Activated CD8-positive, alpha-beta memory T cell treated with anti-CD3 and anti-CD28 coated beads for 1 hour (primary cell): ENCODE data around the gene EPHA1.
"Not testable (repeated sequence)": the region's sequence is repeated elsewhere in the genome, so short reads cannot be mapped to it uniquely, and the experiment has no call there.

Experiments used
- DNase-seq, 2 donors: peaks; one replicate each; pipeline ENCODE4 v3.0.0-alpha.2; 2020; ENCODE audit warnings: low read depth in 1 of 2; ENCODE audit errors: extremely low read depth in 1 of 2

Gene EPHA1

DNA sequence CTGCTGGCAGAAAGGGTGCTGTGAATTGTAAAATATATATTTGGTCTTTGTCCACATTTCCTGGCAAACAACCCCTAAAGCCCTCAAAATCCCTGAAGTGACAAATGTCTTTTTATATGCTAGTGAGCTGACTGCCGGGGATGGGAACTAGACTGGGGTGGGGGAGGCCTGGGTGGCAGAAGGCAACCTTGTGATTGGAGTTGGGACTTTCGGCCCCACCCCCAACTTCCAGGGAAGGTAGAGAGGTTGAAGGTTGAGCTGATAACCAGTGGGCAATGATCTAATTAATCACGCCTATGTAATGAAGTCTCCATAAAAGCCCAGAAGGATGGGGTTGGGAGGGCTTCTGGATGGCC, 2.7 kb downstream of the EPHA1 start:
- no peak for DNase-seq

DNA sequence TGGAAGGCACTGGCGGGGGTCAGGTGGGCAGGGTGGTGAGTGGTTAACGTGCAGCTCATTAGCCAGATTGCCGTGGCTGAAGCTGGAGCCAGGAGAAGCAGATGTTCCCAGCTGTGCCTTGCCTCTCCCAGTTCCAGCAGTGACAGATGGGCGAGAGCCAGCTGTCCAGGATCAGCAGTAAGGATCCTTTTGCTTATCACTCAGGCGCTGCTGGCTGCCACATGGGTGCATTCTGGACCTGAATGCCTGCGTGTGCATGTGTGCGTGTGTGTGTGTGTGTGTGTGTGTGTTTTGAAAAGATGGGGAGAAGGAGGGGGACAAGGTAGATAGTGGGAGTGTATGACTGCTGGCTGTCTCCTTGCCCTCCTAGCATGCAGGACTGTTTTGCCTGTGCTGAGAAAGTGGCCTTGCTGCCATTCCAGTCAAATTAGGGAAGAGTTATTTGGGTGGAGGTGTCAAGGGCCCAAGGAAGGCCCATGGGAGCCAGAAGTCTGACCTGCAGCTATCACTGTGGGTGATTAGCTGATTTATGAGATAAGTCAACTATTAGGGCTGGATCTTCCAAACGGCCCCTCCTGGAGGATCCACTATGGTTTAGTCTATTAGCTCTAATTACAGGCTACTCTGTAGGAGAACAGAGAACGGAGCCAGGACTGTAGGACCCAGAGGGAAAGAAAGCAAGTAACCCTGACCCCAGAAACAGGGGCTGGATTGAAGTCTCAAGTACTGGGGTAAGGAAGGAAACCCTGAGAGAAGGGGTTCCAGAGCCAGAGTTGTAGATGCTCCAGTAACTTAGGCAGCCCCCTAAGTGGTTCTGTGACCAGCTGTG, 3.3 kb downstream of the EPHA1 start:
- DNase-seq: no peak

DNA sequence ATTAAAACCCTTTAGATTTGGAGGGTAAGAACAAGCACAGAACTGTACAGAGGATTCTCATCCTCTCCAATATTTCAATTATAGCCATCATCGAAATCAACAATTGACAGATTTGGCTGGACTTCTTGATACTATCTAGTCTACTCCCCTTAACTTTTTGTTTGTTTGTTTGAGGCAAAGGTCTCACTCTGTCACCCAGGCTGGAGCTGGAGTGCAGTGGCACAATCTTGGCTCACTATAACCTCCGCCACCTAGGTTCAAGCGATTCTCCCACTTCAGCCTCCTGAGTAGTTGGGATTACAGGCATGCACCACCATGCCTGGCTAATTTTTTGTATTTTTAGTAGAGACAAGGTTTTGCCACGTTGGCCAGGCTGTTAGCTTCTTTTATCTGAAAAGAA, 6.4 kb downstream of the EPHA1 start:
- not testable (repeated sequence) for DNase-seq

DNA sequence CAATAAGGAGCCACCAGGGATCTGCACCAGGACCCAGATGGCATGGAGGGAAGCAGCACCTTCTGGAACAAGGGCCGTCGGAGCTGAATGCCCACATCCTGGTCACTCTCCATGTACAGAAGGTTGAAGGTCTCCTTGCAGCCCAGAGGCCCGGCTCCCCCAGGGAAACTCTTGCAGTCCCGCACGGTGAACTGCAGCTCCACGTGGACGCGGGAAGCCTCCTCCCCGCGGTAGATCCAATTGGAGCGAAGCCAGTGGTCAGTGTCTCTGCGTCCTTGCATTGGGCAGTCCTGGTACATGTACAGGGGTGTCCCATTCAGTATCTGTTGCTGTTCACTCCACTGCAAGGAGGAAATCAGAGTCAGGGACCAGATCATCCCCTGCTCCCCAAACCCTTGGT, 7.4 kb downstream of the EPHA1 start:
- no peak for DNase-seq

DNA sequence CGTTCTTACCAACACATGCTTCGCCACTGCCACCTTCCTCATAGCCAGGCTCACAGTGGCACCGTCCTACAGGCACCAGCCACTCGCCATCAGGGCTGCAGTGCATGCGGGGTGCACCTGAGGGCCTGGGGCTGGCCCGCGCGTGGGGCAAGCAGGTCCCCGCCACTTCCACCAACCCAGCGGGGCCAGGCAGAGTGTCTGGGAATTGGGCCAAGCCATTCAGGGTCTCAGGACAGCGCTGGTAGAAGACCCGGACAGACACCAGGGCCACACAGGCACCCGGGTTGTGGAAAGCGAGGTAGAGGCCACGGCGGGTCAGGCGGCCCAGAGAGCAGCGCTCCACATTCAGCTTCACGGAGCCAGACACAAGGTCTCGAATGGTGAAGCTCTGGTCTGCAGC, 9.0 kb downstream of the EPHA1 start:
- DNase-seq: no peak

DNA sequence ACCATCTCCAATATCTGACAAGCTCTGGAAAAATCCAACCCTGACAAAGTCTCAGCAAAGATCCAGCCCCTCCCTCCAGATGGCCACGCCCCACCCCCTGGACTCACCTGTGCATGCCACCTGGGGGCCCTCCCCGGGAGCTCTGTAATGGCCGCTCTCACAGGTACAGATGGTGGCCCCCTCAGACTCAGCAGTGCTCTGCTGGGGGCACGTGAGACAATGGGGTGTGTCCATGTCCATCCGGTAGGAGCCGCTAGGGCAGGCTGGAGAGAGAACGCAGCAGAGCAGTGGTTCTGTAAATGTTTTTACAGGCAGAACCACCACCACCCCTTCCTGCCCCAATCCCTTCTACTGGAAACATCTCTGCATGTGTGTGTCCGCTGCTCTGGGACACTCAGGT, 9.5 kb downstream of the EPHA1 start:
- no peak for DNase-seq

DNA sequence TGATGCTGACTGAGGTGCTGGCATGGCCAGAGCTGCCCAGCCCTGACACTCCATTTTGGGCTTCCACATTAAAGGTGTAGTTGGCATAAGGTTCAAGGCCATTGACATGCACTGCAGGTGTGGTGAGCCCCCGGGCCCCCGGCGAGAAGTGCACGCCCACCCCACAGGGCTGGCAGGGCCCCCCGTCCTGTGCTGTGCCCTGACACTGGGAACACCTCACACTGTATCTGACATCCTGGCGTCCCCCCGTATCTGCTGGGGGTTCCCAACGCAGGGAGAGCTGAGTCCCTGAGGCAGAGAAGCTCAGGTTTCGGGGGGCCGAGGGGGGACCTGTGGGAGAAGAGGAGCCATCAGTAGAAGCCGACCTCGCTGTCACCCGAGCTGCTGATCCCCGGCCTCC, 10.0 kb downstream of the EPHA1 start:
- no peak for DNase-seq

DNA sequence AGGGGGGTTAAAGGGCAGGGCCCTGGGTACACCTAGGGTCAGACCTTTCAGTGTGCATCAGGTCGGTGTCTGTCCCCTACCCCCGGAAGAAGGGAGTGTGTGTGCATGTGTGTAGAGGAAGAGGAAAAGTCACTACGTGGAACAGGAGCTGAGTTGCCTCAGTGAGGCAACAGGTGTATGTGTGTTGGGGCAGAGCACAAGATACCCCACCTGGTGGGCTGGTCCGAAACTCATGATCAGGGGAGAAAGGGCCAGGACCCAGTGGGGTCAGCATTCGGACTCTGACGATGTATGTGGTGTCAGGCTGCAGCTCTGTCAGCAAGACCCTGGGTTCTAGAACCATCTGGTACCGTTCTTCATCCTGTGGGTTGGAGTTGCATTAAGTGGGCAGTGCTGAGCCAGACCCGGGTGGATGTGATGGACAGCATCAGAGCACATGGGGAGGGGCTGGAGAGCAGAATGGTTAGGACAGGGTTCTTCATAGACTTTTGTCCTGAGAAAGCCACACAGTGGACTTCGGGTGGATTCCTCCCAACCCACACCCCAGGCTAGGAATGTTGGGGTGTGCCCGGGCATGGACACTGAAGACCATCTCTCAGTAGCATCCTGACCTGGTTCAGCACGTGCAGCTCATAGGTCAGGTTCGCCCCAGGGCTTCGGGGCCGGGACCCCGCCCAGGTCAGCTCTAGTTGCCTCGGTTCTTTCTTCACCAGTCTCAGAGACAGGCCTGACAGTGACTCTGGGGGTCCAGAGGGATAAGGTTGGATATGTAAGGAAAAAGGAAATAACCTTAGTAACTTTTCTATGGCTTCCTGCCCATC, 10.7 kb downstream of the EPHA1 start:
- no peak for DNase-seq

DNA sequence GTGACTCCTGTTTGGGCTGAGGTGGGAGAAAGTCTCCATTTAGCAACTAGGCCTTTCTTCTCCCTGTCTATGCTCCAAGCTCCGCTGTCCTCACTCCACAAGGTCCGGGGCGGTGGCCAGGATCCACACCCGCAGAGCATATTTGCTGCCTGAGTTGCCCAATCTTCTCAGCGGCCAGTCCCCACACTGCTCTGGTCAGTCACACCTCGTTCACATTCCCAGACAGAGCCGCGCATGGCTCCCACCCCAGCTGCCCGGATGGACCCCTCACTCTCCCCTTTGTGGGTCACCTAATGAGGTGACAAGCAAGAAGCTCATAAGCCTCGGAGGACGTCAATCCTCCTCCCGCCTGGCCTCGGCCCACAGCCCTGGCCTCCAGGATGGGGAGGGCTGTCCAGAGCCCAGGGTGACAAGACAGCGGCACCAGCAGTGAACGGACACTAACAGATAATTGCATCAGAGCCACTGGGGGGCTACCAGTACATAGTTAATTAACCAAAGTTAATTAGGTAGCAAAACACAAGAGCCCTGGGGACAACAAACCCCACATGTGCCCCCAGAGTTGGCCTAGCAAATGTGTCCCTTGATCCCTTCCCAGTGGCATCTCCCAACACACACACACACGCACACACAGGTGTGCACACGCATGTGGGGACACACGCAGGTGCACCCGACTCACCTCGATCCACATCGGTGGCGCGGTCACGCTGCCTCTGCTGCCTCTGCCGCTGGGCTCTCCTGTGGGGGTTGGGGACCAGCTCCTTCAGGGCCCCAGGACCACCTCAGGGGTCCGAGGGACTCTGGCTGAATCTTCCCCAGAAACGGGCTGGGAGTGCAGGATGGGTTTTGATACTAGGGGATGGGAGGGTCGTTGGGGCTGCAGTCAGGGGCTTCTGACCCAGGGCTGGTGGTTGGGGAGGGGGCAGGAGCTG, 11.8 kb downstream of the EPHA1 start:
- DNase-seq: no peak

DNA sequence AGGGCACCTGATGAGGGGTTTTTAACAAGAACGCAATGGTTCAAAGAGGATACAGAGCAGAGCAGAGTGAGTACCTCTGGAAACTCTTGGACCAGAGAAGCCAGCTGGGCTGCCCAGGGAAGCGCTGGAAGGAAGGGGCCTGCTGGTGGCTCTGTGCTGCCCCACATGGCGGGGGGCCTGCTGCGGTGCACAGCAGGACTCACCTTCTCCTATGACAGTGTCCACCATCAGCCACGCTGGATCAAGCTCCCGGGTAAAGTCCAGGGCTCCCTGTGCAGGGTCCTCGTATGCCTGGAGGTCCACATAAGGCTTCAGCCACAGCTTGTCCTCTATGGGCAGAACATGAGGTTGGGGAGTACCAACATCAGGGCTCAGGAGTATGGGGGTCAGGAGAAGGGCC, 12.5 kb downstream of the EPHA1 start:
- DNase-seq: no peak

DNA sequence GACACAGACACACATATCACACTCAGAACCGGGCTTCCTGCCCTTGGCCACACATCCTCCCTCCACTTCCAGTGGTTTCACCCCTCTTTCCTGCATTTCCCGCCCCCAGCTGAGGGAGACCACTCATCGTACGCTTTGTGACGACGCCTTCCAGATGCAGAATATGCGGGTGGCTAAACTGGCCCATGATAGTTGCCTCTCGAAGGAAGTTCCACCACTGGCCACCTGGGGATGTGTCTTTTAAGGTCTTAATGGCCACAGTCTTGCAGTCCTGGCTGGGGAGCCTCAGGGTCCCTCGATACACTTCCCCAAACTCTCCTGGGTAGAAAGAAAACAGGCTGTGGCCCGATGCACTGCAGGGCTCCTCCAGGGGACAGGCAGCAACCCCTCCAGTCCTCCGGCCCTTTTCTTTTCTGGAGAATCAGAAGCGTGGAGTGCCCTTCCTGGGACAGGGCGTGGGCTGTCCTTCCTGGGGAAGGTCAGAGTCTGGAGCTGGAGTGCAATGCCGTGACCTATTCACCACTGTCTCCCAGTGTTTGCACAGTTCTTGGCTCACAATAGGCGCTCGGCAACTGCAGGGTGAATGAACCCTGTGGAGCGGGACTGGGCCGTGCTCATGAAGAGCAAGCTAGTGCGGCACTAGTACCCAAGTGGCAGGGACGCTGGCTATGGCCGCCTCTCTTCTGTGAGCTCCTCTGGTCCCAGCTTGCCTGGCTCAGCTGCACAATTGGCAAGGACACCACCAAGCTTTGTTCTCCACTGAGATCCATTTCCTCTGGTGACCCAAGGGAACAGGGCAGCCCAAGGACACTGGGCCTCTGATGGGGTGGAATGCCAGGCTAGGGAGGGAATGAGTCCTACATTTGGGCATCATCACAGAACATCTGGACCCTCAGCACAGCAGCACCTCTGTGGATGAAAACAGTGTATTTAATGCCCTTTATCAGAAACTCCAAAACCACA, 13.2 kb downstream of the EPHA1 start:
- no peak for DNase-seq

DNA sequence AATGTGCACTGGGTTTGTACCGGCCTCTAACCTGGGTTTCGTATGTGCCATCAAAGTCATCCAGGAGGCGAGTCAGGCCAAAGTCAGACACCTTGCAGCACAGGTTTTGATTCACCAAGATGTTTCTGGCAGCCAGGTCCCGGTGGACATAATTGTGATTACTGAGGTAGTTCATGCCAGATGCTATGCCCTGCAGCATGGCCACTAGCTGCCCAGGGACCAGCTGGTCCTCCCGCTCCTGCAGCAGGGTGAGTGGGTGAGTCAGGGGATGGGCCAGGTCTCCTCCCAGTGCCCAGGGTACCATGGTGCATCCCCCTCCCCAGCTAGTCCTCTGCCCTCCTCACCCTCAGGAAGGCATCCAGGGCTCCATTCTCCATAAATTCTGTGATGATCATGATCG, 13.9 kb downstream of the EPHA1 start:
- DNase-seq: no peak

DNA sequence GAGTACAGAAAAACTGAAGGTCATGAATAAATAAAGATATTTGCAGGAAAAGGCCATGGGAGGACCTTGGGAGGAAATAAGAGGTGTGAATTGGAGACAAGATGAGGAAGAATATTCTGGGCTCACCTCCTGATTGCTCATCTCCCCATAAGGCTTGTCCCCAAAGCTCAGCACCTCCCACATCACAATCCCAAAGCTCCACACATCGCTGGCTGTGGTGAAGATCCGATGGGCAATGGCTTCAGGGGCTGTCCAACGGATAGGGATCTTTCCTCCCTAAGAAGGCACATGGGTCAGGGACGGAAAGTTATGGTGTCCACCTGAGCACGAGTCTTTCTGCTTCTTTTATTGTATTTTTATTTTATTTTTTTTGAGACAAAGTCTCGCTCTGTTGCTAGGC, 14.6 kb downstream of the EPHA1 start:
- DNase-seq: no peak

DNA sequence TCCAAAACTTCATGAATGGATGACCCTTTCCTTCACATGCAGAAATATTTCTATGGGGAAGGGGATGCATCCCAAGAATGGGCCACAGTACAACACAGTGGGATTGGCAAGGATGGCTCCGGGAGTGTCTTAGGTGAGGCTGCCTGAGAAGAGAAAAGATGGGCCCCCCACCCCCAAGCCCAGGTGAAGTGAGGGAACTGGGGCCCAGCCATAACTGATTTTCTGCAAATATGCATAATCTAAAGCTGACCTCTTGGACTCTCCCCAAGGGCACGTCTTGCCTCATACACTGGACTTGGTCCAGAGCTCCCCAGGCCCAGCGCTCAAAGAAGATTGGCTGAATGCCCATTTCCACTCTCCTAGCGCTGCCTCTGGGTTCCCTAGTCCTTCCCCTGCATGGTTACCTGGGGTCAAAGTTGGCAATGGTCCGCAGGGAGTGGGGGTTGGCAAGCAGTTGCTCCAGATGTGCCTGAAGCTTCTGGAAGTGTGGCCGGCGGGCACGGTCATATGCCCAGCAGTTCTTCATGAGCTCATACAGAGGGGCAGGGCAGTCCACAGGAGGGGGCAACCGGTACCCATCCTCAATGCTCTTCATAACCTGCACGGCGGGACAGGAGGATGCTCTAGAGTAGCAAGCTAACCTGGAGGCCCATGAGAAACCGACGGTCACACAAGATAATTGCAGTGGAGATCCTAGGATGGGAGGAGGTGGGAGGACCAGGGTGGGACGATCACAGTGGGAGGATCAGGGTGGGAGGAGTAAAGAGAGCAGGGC, 15.2 kb downstream of the EPHA1 start:
- DNase-seq: no peak

DNA sequence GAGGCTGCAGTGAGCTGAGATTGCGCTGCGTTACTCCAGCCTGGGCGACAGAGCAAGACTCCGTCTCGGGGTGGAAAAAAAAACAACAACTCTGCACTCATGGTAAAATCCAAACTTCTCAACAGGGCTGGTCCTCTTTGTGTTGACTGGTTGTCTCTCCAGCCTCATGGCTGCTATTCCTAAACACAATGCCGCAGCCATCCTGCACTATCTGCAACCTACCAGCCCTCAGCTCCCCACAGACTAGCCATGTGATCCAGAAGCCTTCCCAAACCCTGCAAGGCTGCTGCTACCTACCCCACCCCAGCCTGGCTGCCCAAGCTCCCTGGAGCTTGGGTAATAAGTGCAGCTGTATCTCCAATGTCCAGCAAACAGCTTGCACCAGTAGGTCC, 15.8 kb downstream of the EPHA1 start:
- no peak for DNase-seq

DNA sequence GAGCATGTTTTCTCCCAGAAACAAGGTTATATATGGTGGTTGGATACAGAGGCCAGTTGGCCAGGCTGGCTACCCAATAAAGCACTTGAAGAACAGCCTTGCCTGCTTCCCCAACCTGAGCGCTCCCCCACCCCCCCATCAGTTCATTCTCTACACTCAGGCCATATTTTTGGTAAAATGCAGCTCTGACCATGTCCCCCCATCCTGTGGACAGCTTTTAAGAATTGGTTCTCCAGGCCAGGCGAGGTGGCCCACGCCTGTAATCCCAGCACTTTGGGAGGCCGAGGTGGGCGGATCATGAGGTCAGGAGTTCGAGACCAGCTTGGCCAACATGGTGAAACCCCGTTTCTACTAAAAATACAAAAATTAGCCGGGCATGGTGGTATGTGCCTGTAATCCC, 16.2 kb downstream of the EPHA1 start:
- not testable (repeated sequence) for DNase-seq

DNA sequence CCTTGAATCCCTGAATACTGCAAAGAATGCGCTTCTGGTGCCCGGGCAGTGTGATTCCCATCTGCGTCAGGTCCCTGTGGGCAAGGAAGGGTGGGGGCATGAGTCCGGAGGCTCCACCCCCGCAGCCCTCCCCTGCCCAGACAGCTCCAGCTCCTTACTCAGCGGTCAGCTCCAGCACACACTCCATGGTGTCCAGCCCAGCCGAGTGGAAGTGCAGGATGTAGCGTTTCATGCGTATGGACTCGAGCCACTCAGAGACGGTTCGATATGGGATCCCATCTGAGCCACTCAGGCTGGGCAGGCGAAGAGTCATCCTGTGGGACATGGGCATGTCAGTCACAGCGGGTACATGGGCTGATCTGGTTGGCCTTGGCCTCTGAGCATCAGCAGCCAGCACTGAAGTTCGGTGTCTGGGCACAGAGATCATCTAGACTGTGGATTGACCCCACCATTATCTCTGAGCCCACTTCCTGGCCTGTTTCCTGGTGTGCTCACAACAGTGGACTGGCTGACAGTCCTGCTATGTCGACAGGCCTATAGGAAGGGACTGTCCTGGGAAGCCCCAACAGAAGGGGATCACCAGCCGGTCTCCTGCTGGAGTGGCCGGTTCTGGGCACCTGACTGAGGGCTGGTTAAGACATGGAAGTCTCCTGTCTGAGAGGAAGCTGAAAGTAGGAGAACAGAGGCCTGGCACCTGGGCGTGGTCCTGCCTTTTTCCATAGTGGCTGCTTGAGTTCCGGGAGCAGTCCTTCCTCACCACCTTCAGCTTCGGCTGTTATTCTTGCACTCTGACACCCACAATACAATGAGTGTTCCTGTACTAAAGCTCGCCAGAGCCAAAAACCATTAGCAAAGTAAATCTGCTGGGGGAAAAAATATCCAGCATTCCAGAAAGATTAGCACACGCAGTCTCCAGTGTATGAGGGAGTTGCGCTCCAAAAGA, 16.9 kb downstream of the EPHA1 start:
- no peak for DNase-seq

DNA sequence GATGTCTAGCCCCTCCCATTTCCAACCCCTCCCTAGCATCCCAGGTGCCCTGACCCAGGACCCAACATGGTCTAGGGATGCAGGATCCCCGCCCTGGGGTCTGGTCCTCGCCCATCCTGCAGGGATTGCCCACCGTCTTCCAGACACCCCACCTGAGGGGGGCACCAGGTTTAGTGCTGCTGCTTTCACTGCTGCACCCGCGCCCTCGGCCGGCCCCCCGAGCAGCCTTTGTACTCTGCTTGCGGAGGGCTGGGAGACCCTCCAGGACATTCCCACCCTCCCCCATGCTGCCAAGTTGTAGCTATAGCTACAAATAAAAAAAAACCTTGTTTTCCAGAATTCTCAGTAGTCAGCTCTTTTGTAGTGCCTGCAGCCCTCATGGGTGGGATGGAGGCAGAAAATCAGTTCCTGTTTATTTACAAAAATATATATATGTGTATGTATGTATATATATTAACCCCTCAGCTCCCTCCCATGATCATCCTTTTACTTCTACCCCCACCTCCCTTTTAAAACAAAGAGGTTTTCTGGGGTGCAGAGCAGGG, 17.8 kb downstream of the EPHA1 start:
- no peak for DNase-seq
